ENCODE measurements around the gene PITPNC1. TPM values are rescaled to one million over a fixed set of nuclear protein-coding genes. Genes with fewer than 3 reads are reported as not detected.
A peak's percentile ranks its signal among the peaks of the same experiment; 100 is the strongest.
"Not testable (repeated sequence)": the region's sequence is repeated elsewhere in the genome, so short reads cannot be mapped to it uniquely, and the experiment has no call there.

Gene PITPNC1
- total RNA-seq, 2 experiments from 2014 or later = 44.9 to 67.6 TPM

DNA sequence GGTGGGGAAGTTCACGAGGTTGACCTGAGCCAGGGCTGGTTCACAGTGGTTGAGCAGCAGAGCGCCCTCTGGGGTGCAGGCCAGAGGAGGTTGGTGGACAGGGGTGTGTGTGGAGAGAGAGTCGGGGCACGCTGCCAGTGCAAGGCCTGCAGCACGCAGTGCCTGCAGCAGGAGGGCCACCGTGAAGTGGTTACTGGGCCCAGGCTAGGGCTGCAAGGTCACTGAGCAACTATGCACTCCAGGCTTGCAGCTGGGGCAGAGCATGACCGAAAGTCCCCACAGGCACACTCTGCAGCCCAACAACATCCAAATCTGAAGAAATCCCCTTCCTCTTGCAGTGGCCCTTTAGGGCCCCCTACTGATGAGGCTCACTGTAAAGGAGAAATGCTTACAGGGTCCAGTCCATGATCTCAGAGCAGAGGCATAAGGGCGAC, 251.5 kb downstream of the PITPNC1 start:
- H3K4me3 Mint-ChIP-seq = no peak overlapping the region
- no peaks in the 10 kb centered on the region for H3K9me3 Mint-ChIP-seq (ENCODE audit: low read depth)
- CTCF ChIA-PET = interaction anchor here (1.0 to 3.2 kb wide), 2 partner anchors 250 to 253 kb away, joined by 4 to 16 read pairs; no protein-coding TSS in a partner anchor
- H3K27me3 Mint-ChIP-seq = no peaks in the 10 kb centered on the region
- ATAC-seq = no peak
- H3K27ac Mint-ChIP-seq = no peak overlapping the region
- peaks cover 7% of the 10 kb centered on the region for H3K36me3 Mint-ChIP-seq
- no peak for DNase-seq
- no peaks in the 10 kb centered on the region for H3K4me1 Mint-ChIP-seq

DNA sequence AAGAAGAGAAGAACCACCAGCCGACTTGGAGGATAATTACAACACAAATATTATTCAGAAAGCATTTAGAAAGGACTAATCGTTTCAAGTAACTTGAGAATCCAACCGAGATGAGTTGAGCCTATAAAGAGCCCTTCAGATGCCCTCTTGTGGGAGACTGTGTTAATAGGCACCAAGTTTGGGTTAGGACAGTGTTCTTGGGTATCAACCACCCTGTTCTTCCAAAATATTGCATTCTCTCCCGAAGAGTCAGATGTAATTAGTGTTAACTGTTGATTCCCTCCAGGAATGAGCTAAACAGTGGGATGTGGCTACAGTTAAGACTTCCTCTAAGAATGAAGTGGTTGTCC, 252.9 kb downstream of the PITPNC1 start:
- Mint-ChIP-seq H3K9me3 (ENCODE audit: low read depth) (no peaks in the 10 kb centered on the region), H3K27ac (no peak overlapping the region), H3K4me3 (no peak overlapping the region), H3K27me3 (no peaks in the 10 kb centered on the region), H3K36me3 (peaks cover 8% of the 10 kb centered on the region), H3K4me1 (no peaks in the 10 kb centered on the region)
- no peak for DNase-seq
- no peak for ATAC-seq
- CTCF ChIA-PET = interaction anchor here (1.5 to 3.2 kb wide), 2 partner anchors 255 to 258 kb away, joined by 6 to 16 read pairs; no protein-coding TSS in a partner anchor

DNA sequence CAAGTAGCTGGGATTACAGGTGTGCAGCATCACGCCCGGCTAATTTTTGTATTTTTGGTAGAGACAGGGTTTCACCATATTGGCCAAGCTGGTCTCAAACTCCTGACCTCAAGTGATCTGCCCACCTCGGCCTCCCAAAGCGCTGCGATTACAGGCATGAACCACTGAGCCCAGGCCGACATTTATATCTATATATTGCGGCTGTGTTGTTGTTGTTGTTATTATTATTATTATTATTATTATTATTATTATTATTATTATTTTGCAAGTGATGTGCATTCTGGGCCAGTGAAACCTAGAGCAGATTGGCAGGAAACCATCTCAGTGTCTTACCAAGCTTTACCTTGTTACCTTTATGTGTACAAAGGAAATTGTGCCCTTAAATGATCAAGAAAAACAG, 253.8 kb downstream of the PITPNC1 start:
- not testable (repeated sequence) for H3K4me1 Mint-ChIP-seq; DNase-seq; H3K9me3 Mint-ChIP-seq (ENCODE audit: low read depth); H3K4me3 Mint-ChIP-seq; ATAC-seq; H3K36me3 Mint-ChIP-seq; H3K27me3 Mint-ChIP-seq; H3K27ac Mint-ChIP-seq
- CTCF ChIA-PET = interaction anchor here (0.6 to 3.2 kb wide), 3 partner anchors 20 to 258 kb away, joined by 4 to 16 read pairs (median 6); no protein-coding TSS in a partner anchor

- Mint-ChIP-seq H3K27ac (no peak overlapping the region), H3K4me1 (no peaks in the 10 kb centered on the region), H3K4me3 (no peak overlapping the region), H3K9me3 (ENCODE audit: low read depth) (no peaks in the 10 kb centered on the region), H3K36me3 (peaks cover 8% of the 10 kb centered on the region), H3K27me3 (no peaks in the 10 kb centered on the region)
- CTCF ChIA-PET = no interaction called here
- ATAC-seq (no peak), DNase-seq (no peak)
These were observed 255.1 kb downstream of the PITPNC1 start for GRCh38 chr17:67632141-67632540.

- no peak for ATAC-seq
- CTCF ChIA-PET = no interaction called here
These were observed 256.7 kb downstream of the PITPNC1 start for GRCh38 chr17:67633751-67634211.

DNA sequence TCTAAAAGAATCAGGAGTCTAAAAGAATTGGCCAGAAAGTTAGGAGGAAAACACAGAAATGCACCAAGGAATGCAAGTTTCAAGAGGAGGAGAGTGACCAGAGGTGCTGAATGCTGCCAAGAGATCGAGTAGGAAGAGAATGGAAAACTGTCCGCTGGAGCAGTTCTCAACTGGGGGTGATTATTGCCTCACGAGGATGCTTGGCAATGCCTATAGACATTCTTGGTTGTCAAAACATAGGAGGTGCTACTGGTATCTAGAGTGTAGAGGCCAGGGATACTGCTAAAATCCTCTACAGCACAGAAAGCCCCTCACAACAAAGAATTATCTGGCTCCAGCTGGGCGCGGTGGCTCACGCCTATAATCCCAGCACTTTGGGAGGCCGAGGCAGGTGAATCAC, 258.6 kb downstream of the PITPNC1 start:
- H3K9me3 Mint-ChIP-seq (ENCODE audit: low read depth) = no peaks in the 10 kb centered on the region
- H3K27me3 Mint-ChIP-seq = no peaks in the 10 kb centered on the region
- H3K4me3 Mint-ChIP-seq = no peak overlapping the region
- ATAC-seq (no peak), DNase-seq (no peak)
- CTCF ChIA-PET = no interaction called here
- peaks cover 7% of the 10 kb centered on the region for H3K36me3 Mint-ChIP-seq
- H3K4me1 Mint-ChIP-seq = no peaks in the 10 kb centered on the region
- peak overlapping the region; percentile 0 for H3K27ac Mint-ChIP-seq

More at GRCh38 chr17:67633751-67634211, 256.7 kb downstream of the PITPNC1 start:
- H3K27ac Mint-ChIP-seq = no peak overlapping the region
- no peak for DNase-seq
- no peaks in the 10 kb centered on the region for H3K27me3 Mint-ChIP-seq
- H3K4me3 Mint-ChIP-seq = no peak overlapping the region
- H3K9me3 Mint-ChIP-seq (ENCODE audit: low read depth) = no peaks in the 10 kb centered on the region
- H3K36me3 Mint-ChIP-seq = peaks cover 7% of the 10 kb centered on the region
- H3K4me1 Mint-ChIP-seq = no peaks in the 10 kb centered on the region

DNA sequence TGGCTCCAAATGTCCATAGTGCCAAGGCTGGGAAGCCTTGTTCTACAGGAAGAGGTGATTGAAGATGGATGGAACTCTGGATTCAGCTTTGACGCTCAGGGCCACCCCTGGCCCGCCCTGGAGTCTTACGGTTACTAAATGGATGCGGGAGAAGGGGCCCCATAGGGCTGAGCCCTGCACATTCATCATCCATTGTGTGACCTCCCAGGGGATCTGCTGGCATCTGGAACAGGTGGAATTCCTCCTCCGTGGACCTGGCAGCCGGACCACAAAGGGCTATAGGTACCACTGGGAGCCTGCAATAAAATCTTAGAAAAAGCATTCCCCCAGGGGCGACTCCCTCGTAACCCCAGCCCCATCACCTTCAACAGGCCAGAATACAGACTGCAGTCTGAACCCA, 259.2 kb downstream of the PITPNC1 start:
- DNase-seq (no peak), ATAC-seq (no peak)
- CTCF ChIA-PET = no interaction called here
- Mint-ChIP-seq H3K4me1 (no peaks in the 10 kb centered on the region), H3K27ac (no peak overlapping the region), H3K27me3 (no peaks in the 10 kb centered on the region), H3K9me3 (ENCODE audit: low read depth) (no peaks in the 10 kb centered on the region), H3K36me3 (peaks cover 7% of the 10 kb centered on the region), H3K4me3 (no peak overlapping the region)

- no peak overlapping the region for H3K27ac Mint-ChIP-seq
- ATAC-seq (no peak), DNase-seq (no peak)
- H3K4me3 Mint-ChIP-seq = no peak overlapping the region
- H3K36me3 Mint-ChIP-seq = peaks cover 4% of the 10 kb centered on the region
- no peaks in the 10 kb centered on the region for H3K27me3 Mint-ChIP-seq
- no peaks in the 10 kb centered on the region for H3K4me1 Mint-ChIP-seq
- no peaks in the 10 kb centered on the region for H3K9me3 Mint-ChIP-seq (ENCODE audit: low read depth)
- CTCF ChIA-PET = interaction anchor here (1.1 to 1.4 kb wide), 3 partner anchors 52 to 257 kb away, joined by 3 read pairs; partner anchors contain the start of gene NOL11
These were observed 259.9 kb downstream of the PITPNC1 start for GRCh38 chr17:67636834-67637520.

GRCh38 chr17:67637901-67638641, 261.0 kb downstream of the PITPNC1 start:
- no peak for DNase-seq
- no peak overlapping the region for H3K4me3 Mint-ChIP-seq
- peaks cover 1% of the 10 kb centered on the region for H3K36me3 Mint-ChIP-seq
- H3K9me3 Mint-ChIP-seq (ENCODE audit: low read depth) = no peaks in the 10 kb centered on the region
- no peaks in the 10 kb centered on the region for H3K4me1 Mint-ChIP-seq
- no peak for ATAC-seq
- H3K27me3 Mint-ChIP-seq = no peaks in the 10 kb centered on the region
- CTCF ChIA-PET = interaction anchor here (1.2 to 1.7 kb wide), 3 partner anchors 13 to 80 kb away, joined by 3 to 5 read pairs (median 3); partner anchors contain the start of gene NOL11
- no peak overlapping the region for H3K27ac Mint-ChIP-seq

- Mint-ChIP-seq H3K4me3 (no peak overlapping the region), H3K27me3 (no peaks in the 10 kb centered on the region), H3K36me3 (peaks cover 1% of the 10 kb centered on the region), H3K27ac (no peak overlapping the region), H3K4me1 (no peaks in the 10 kb centered on the region), H3K9me3 (ENCODE audit: low read depth) (no peaks in the 10 kb centered on the region)
- no peak for ATAC-seq
- DNase-seq = no peak
- CTCF ChIA-PET = interaction anchor here (0.6 to 1.7 kb wide), 2 partner anchors 12 to 15 kb away, joined by 3 to 5 read pairs; no protein-coding TSS in a partner anchor
These were observed 261.8 kb downstream of the PITPNC1 start for GRCh38 chr17:67638871-67639270.

GRCh38 chr17:67639555-67639954, 262.5 kb downstream of the PITPNC1 start:
- CTCF ChIA-PET = interaction anchor here (0.6 kb wide), 1 partner anchor 15 kb away, joined by 3 read pairs; no protein-coding TSS in a partner anchor
- Mint-ChIP-seq H3K27me3 (no peaks in the 10 kb centered on the region), H3K36me3 (no peaks in the 10 kb centered on the region), H3K4me3 (no peak overlapping the region), H3K27ac (no peak overlapping the region), H3K4me1 (no peaks in the 10 kb centered on the region), H3K9me3 (ENCODE audit: low read depth) (no peaks in the 10 kb centered on the region)
- no peak for DNase-seq
- ATAC-seq = no peak

DNA sequence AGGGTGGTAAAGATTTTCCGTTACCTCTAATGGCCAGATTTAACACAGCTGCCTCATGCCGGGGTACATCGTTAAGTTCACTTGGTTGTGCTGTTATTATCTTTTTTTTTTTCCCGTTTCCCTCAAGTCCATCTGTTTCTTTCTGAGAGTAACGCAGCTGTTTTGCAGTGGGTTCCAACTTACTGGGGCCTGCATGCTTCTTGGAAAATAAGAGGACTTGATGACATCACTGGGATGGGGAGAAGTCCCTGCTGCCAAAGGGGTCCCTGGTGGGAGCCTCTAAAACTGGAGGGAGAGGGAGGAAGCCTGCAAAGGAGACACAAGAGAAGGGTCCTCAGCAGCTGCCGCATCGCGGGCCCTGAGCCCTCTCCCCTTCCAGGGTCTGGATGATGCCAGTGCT, 262.9 kb downstream of the PITPNC1 start:
- CTCF ChIA-PET = no interaction called here
- ATAC-seq = no peak
- DNase-seq = no peak
- no peak overlapping the region for H3K27ac Mint-ChIP-seq
- no peak overlapping the region for H3K4me3 Mint-ChIP-seq
- no peaks in the 10 kb centered on the region for H3K36me3 Mint-ChIP-seq
- H3K4me1 Mint-ChIP-seq = no peaks in the 10 kb centered on the region
- no peaks in the 10 kb centered on the region for H3K27me3 Mint-ChIP-seq
- H3K9me3 Mint-ChIP-seq (ENCODE audit: low read depth) = no peaks in the 10 kb centered on the region

- no peak overlapping the region for H3K27ac Mint-ChIP-seq
- no peaks in the 10 kb centered on the region for H3K27me3 Mint-ChIP-seq
- no peak for ATAC-seq
- CTCF ChIA-PET = no interaction called here
- H3K9me3 Mint-ChIP-seq (ENCODE audit: low read depth) = no peaks in the 10 kb centered on the region
- DNase-seq = no peak
- peaks cover 5% of the 10 kb centered on the region for H3K4me1 Mint-ChIP-seq
- H3K4me3 Mint-ChIP-seq = no peak overlapping the region
- H3K36me3 Mint-ChIP-seq = no peaks in the 10 kb centered on the region
These were observed 265.4 kb downstream of the PITPNC1 start for GRCh38 chr17:67642488-67642887.

DNA sequence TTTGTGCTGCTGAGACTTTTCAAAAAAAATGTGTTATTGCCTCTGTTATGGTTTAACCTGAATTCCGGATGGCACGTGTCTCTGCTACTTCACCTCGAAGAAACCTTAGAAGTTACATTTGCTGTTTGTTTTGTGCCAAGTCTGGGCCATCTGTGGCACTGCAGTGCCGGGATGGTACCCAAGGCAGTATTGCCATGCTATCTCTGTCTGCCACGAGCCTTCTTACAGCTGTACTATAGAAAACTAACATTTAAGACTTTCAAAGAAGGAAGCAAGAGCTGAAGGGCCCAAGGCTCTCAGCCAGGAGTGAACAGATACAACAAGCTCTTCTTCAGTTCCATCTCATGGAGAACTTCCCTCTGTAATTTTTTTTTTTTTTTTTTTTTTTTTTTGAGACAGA, 267.0 kb downstream of the PITPNC1 start:
- H3K9me3 Mint-ChIP-seq (ENCODE audit: low read depth) = no peaks in the 10 kb centered on the region
- CTCF ChIA-PET = no interaction called here
- H3K4me1 Mint-ChIP-seq = peaks cover 20% of the 10 kb centered on the region
- no peak overlapping the region for H3K27ac Mint-ChIP-seq
- H3K27me3 Mint-ChIP-seq = no peaks in the 10 kb centered on the region
- DNase-seq = no peak
- no peak for ATAC-seq
- H3K36me3 Mint-ChIP-seq = no peaks in the 10 kb centered on the region
- H3K4me3 Mint-ChIP-seq = no peak overlapping the region
